ENCODE results near the gene ZNF227. TPM values are rescaled to one million over a fixed set of nuclear protein-coding genes. Genes with fewer than 3 reads are reported as not detected.
"Not testable (repeated sequence)": the region's sequence is repeated elsewhere in the genome, so short reads cannot be mapped to it uniquely, and the experiment has no call there.

The ZNF227 gene
- polyA plus RNA-seq, 1 donor from 2014 or later: 25.5 TPM

- Histone ChIP-seq H3K4me2 (ENCODE audit: low read length) (peak overlapping the region; percentile 6), H3K9ac (ENCODE audit: low read length) (peak overlapping the region; percentile 32), H4K20me1 (ENCODE audit: insufficient read depth) (no peaks in the 10 kb centered on the region), H3K9me2 (ENCODE audit: insufficient read depth, low read length) (no peaks in the 10 kb centered on the region), H3K36me3 (ENCODE audit: insufficient read depth, low read length) (no peaks in the 10 kb centered on the region), H3K27me3 (ENCODE audit: insufficient read depth, low read depth, low read length) (no peaks in the 10 kb centered on the region), H3F3A (ENCODE audit: insufficient read depth, low read length, poor library complexity, severe bottlenecking) (no peaks in the 10 kb centered on the region), H3K4me3 (ENCODE audit: low read length) (peak overlapping the region; percentile 75), H3K27ac (ENCODE audit: low read length) (peak overlapping the region; percentile 91), H3K79me2 (replicated peaks; ENCODE audit: insufficient read depth, low read length) (peaks cover 41% of the 10 kb centered on the region), H2AFZ (ENCODE audit: low read depth, low read length) (peak overlapping the region; percentile 61), H3K9me3 (ENCODE audit: low read length) (no peaks in the 10 kb centered on the region)
- no peak for TF ChIP-seq MXI1 (conservative IDR thresholded peaks at IDR 0.05; ENCODE audit: poor library complexity, severe bottlenecking)
These were observed 48.0 kb upstream of the ZNF227 start for GRCh38 chr19:44164327-44164672.

- H3K27me3 ChIP-seq (ENCODE audit: insufficient read depth, low read depth, low read length): no peaks in the 10 kb centered on the region
- H3K4me2 ChIP-seq (ENCODE audit: low read length): peak within 1 kb of the TSS; percentile 61
- peak within 1 kb of the TSS; percentile 61 for H2AFZ ChIP-seq (ENCODE audit: low read depth, low read length)
- TF ChIP-seq RAD21 (conservative IDR thresholded peaks at IDR 0.05) (no peak), EZH2 (IDR thresholded peaks at IDR 0.05; ENCODE audit: borderline replicate concordance, insufficient read depth, low read length, poor library complexity, severe bottlenecking) (no peak), POLR2AphosphoS5 (IDR thresholded peaks at IDR 0.05) (peak; percentile 83), TAF1 (IDR thresholded peaks at IDR 0.05; ENCODE audit: low read depth) (peak; percentile 33), MXI1 (conservative IDR thresholded peaks at IDR 0.05; ENCODE audit: poor library complexity, severe bottlenecking) (peak; percentile 68), CTCF (IDR thresholded peaks at IDR 0.05; ENCODE audit: poor library complexity, severe bottlenecking) (peak; percentile 19), EP300 (conservative IDR thresholded peaks at IDR 0.05; ENCODE audit: poor library complexity, severe bottlenecking) (no peak), REST (IDR thresholded peaks at IDR 0.05; ENCODE audit: borderline replicate concordance) (peak; percentile 79), SMC3 (conservative IDR thresholded peaks at IDR 0.05; ENCODE audit: poor library complexity) (peak; percentile 47)
- H3K36me3 ChIP-seq (ENCODE audit: insufficient read depth, low read length): peaks cover 5% of the 10 kb centered on the region
- H3K9me2 ChIP-seq (ENCODE audit: insufficient read depth, low read length): no peaks in the 10 kb centered on the region
- H3K4me3 ChIP-seq (ENCODE audit: low read length): peak within 1 kb of the TSS; percentile 75
- peaks cover 41% of the 10 kb centered on the region for H3K79me2 ChIP-seq (replicated peaks; ENCODE audit: insufficient read depth, low read length)
- H3K9me3 ChIP-seq (ENCODE audit: low read length): no peaks in the 10 kb centered on the region
- no peaks in the 10 kb centered on the region for H4K20me1 ChIP-seq (ENCODE audit: insufficient read depth)
- no peaks in the 10 kb centered on the region for H3F3A ChIP-seq (ENCODE audit: insufficient read depth, low read length, poor library complexity, severe bottlenecking)
- peak within 1 kb of the TSS; percentile 83 for H3K9ac ChIP-seq (ENCODE audit: low read length)
- H3K27ac ChIP-seq (ENCODE audit: low read length): peak within 1 kb of the TSS; percentile 91
These were observed 47.4 kb upstream of the ZNF227 start, which contains the start of gene ZNF226 for GRCh38 chr19:44164673-44165512. TSS of gene ZNF226 (plus strand) at chr19:44165100. CDS start at chr19:44170081, 4,981 bp downstream.

GRCh38 chr19:44170660-44171059, 41.7 kb upstream of the ZNF227 start:
- not testable (repeated sequence) for H3K9me3 ChIP-seq (ENCODE audit: low read length); H3K27me3 ChIP-seq (ENCODE audit: insufficient read depth, low read depth, low read length); H3F3A ChIP-seq (ENCODE audit: insufficient read depth, low read length, poor library complexity, severe bottlenecking); H3K4me3 ChIP-seq (ENCODE audit: low read length); H2AFZ ChIP-seq (ENCODE audit: low read depth, low read length); H3K27ac ChIP-seq (ENCODE audit: low read length); H3K9me2 ChIP-seq (ENCODE audit: insufficient read depth, low read length); H3K9ac ChIP-seq (ENCODE audit: low read length); H3K4me2 ChIP-seq (ENCODE audit: low read length); H4K20me1 ChIP-seq (ENCODE audit: insufficient read depth)
- Histone ChIP-seq H3K79me2 (replicated peaks; ENCODE audit: insufficient read depth, low read length) (peaks cover 34% of the 10 kb centered on the region), H3K36me3 (ENCODE audit: insufficient read depth, low read length) (peaks cover 44% of the 10 kb centered on the region)
